Smooth muscle cell (in vitro differentiated cells): ENCODE data around the gene RBM23. TPM values are rescaled to one million over a fixed set of nuclear protein-coding genes. Genes with fewer than 3 reads are reported as not detected.
A peak's percentile ranks its signal among the peaks of the same experiment; 100 is the strongest.
"Not testable (repeated sequence)": the region's sequence is repeated elsewhere in the genome, so short reads cannot be mapped to it uniquely, and the experiment has no call there.

Source experiments
- DNase-seq: peaks from one replicate; lab custom pipeline; 2025; ENCODE audit not compliant: unreplicated experiment; lab: John Stamatoyannopoulos, UW
- H2AFZ ChIP-seq: fragments of 200-600 bp; sonication (generic); 2 replicates; pipeline ENCODE4 v1.6.0; 2016; ENCODE audit warnings: antibody characterized with exemption, low read depth, mild to moderate bottlenecking
- H3F3A ChIP-seq: fragments of 200-600 bp; sonication (generic); 2 replicates; pipeline ENCODE4 v1.6.0; 2017; ENCODE audit warnings: antibody characterized with exemption, low read depth
- H3K27ac ChIP-seq: fragments of 200-600 bp; sonication (generic); 2 replicates; pipeline ENCODE4 v1.5.1; 2016; ENCODE audit warnings: low read depth, mild to moderate bottlenecking
- H3K27me3 ChIP-seq: fragments of 200-600 bp; sonication (generic); 2 replicates; pipeline ENCODE4 v1.6.1; 2016; ENCODE audit warnings: low read depth, mild to moderate bottlenecking
- H3K36me3 ChIP-seq: fragments of 200-600 bp; sonication (generic); 2 replicates; pipeline ENCODE4 v1.5.1; 2016; ENCODE audit warnings: low read depth
- H3K4me1 ChIP-seq: fragments of 200-600 bp; sonication (generic); 2 replicates; pipeline ENCODE4 v1.5.1; 2016; ENCODE audit warnings: low read depth
- H3K4me2 ChIP-seq: fragments of 200-600 bp; sonication (generic); 2 replicates; pipeline ENCODE4 v1.6.0; 2016; ENCODE audit warnings: mild to moderate bottlenecking
- H3K4me3 ChIP-seq: fragments of 200-600 bp; sonication (generic); 2 replicates; pipeline ENCODE4 v1.5.1; 2016; ENCODE audit warnings: mild to moderate bottlenecking
- H3K79me2 ChIP-seq: fragments of 200-600 bp; sonication (generic); 2 replicates; pipeline ENCODE4 v1.6.0; 2016; ENCODE audit warnings: low read depth, mild to moderate bottlenecking
- H3K9ac ChIP-seq: fragments of 200-600 bp; sonication (generic); 2 replicates; pipeline ENCODE4 v1.6.0; 2016; ENCODE audit warnings: low read depth
- H3K9me3 ChIP-seq: fragments of 200-600 bp; sonication (generic); replicated peaks from 2 replicates; pipeline ENCODE4 v1.5.1; 2016; ENCODE audit warnings: low read depth
- H4K20me1 ChIP-seq: fragments of 200-600 bp; sonication (generic); 2 replicates; pipeline ENCODE4 v1.6.0; 2016; ENCODE audit warnings: low read depth
- CTCF ChIP-seq: fragments of 200-600 bp; sonication (generic); IDR thresholded peaks from 2 replicates; pipeline ENCODE4 v1.5.1; 2017; ENCODE audit warnings: borderline replicate concordance, mild to moderate bottlenecking, antibody characterized with exemption; ENCODE audit not compliant: insufficient read depth, poor library complexity, severe bottlenecking
- WGBS: methylation state at CpG from one replicate; pipeline ENCODE4 v1.1.7; 2016; ENCODE audit warnings: low lambda C conversion rate; 5-methylcytosine and 5-hydroxymethylcytosine counted together
- polyA plus RNA-seq: library from polyadenylated mRNA; unstranded; fragments of >200 nt; fragmentation: Nextera tagmentation; extraction: Ambion mirVana; gene quantifications from 2 replicates; pipeline ENCODE4 v1.2.1, GENCODE V29; 2016
- total RNA-seq: library from RNA; depleted of rRNA; stranded (reverse); fragments of >200 nt; gene quantifications from 2 replicates; pipeline ENCODE4 v1.2.3, GENCODE V29; 2014

RBM23 gene
- total RNA-seq = 69.8 and 112 TPM in 2 replicates
- polyA plus RNA-seq = 59.3 and 72.4 TPM in 2 replicates

GRCh38 chr14:22918804-22919600, at the start of gene RBM23:
Gene RBM23, minus strand, starts transcription at chr14:22919149.
- H3K4me3 ChIP-seq = peak within 1 kb of the TSS; percentile 77
- WGBS = under 1% methylated on average over 46 of the region's 46 CpGs
- no peaks in the 10 kb centered on the region for H3K9me3 ChIP-seq

GRCh38 chr14:22966783-22967269, 47.9 kb upstream of the RBM23 start:
- H3K79me2 ChIP-seq = no peaks in the 10 kb centered on the region
- no peak overlapping the region for H3K9ac ChIP-seq
- no peaks in the 10 kb centered on the region for H3K4me1 ChIP-seq
- no peaks in the 10 kb centered on the region for H3K9me3 ChIP-seq
- no peak overlapping the region for H3K4me3 ChIP-seq
- H3K27me3 ChIP-seq = no peaks in the 10 kb centered on the region
- no peak for DNase-seq
- H4K20me1 ChIP-seq = no peaks in the 10 kb centered on the region
- H2AFZ ChIP-seq = no peak overlapping the region
- H3F3A ChIP-seq = no peaks in the 10 kb centered on the region
- 68% methylated on average over 4 of the region's 4 CpGs for WGBS
- no peak for TF ChIP-seq CTCF
- H3K36me3 ChIP-seq = no peaks in the 10 kb centered on the region
- no peak overlapping the region for H3K27ac ChIP-seq
- H3K4me2 ChIP-seq = no peak overlapping the region

More at GRCh38 chr14:22918804-22919600, at the start of gene RBM23:
- H3K4me2 ChIP-seq = peak within 1 kb of the TSS; percentile 86
- no peaks in the 10 kb centered on the region for H4K20me1 ChIP-seq
- TF ChIP-seq CTCF = no peak
- H3K27me3 ChIP-seq = no peaks in the 10 kb centered on the region
- H2AFZ ChIP-seq = peak within 1 kb of the TSS; percentile 70
- H3K9ac ChIP-seq = peak within 1 kb of the TSS; percentile 97
- peaks cover 44% of the 10 kb centered on the region for H3K79me2 ChIP-seq
- peak; percentile 98 for DNase-seq
- peaks cover 13% of the 10 kb centered on the region for H3K4me1 ChIP-seq
- H3F3A ChIP-seq = peaks cover 8% of the 10 kb centered on the region
- H3K27ac ChIP-seq = peak within 1 kb of the TSS; percentile 99
- peaks cover 7% of the 10 kb centered on the region for H3K36me3 ChIP-seq

GRCh38 chr14:22965916-22966782, 47.2 kb upstream of the RBM23 start:
- not testable (repeated sequence) for H3K4me1 ChIP-seq, H4K20me1 ChIP-seq, H2AFZ ChIP-seq, H3F3A ChIP-seq, H3K9ac ChIP-seq, H3K4me2 ChIP-seq, H3K79me2 ChIP-seq, H3K9me3 ChIP-seq, H3K27me3 ChIP-seq, DNase-seq, H3K27ac ChIP-seq, H3K36me3 ChIP-seq, H3K4me3 ChIP-seq
- 73% methylated on average over 15 of the region's 15 CpGs for WGBS

GRCh38 chr14:22962061-22962676, 43.2 kb upstream of the RBM23 start:
- Histone ChIP-seq H4K20me1 (no peaks in the 10 kb centered on the region), H3K4me2 (no peak overlapping the region), H3K9ac (no peak overlapping the region), H3K4me1 (no peaks in the 10 kb centered on the region), H3F3A (no peaks in the 10 kb centered on the region), H3K27ac (no peak overlapping the region), H2AFZ (no peak overlapping the region), H3K36me3 (no peaks in the 10 kb centered on the region), H3K79me2 (no peaks in the 10 kb centered on the region), H3K9me3 (no peaks in the 10 kb centered on the region), H3K4me3 (no peak overlapping the region), H3K27me3 (no peaks in the 10 kb centered on the region)
- no peak for DNase-seq
- TF ChIP-seq CTCF = no peak
- 90% methylated on average over 6 of the region's 6 CpGs for WGBS
